AG04450 (cell line): ENCODE data around the gene BCAS1. TPM values are rescaled to one million over a fixed set of nuclear protein-coding genes. Genes with fewer than 3 reads are reported as not detected.

ENCODE experiments used
- CTCF ChIA-PET: fragments of 300-600, 350-600 bp; formaldehyde crosslinking; extraction: SDS; loops from one replicate; lab custom pipeline; 2022; ENCODE audit warnings: antibody characterized with exemption, inconsistent platforms; lab: Charles Lee
- POLR2A ChIA-PET: fragments of 350-600 bp; formaldehyde crosslinking; extraction: SDS; loops from one replicate; lab custom pipeline; 2021; ENCODE audit warnings: antibody characterized with exemption, inconsistent platforms; lab: Yijun Ruan, JAX
- DNase-seq: peaks from one replicate; pipeline ENCODE4 v3.0.0-alpha.2; 2011; ENCODE audit warnings: low read depth, low spot score
- H3K27ac ChIP-seq: one replicate; pipeline ENCODE4 v1.5.1; 2012; ENCODE audit warnings: low read depth, low read length, control low read depth
- H3K27me3 ChIP-seq: one replicate; pipeline ENCODE4 v1.6.0; 2012; ENCODE audit warnings: low read length; ENCODE audit not compliant: control insufficient read depth, insufficient read depth
- H3K4me3 ChIP-seq: 2 replicates; pipeline ENCODE4 v1.5.1; 2011; ENCODE audit warnings: mild to moderate bottlenecking, low read depth, low read length, control low read depth
- H3K9me3 ChIP-seq: 2 replicates; pipeline ENCODE4 v1.5.1; 2012; ENCODE audit warnings: low read length; ENCODE audit not compliant: control insufficient read depth, insufficient read depth
- polyA plus RNA-seq: library from polyadenylated mRNA; depleted of rRNA; stranded (reverse); fragments of >200 nt; gene quantifications from 2 replicates; pipeline ENCODE4 v1.2.3, GENCODE V29; 2011
- TF ChIP-seq, protein P1 (sequence below): IDR thresholded peaks from 2 replicates; pipeline ENCODE4 v1.5.1; 2011; ENCODE audit warnings: low read depth, low read length, control low read depth, inconsistent platforms

The BCAS1 gene
- polyA plus RNA-seq, 1 experiment = not detected

GRCh38 chr20:54000262-54000661 lies 70.1 kb downstream of the BCAS1 start:
- POLR2A ChIA-PET = no interaction called here
- CTCF ChIA-PET = no interaction called here
- H3K27ac ChIP-seq = no peak overlapping the region

GRCh38 chr20:53999077-53999476 lies 71.3 kb downstream of the BCAS1 start:
- DNase-seq = no peak
- Histone ChIP-seq H3K27me3 (no peaks in the 10 kb centered on the region), H3K9me3 (no peaks in the 10 kb centered on the region), H3K4me3 (no peak overlapping the region), H3K27ac (no peak overlapping the region)
- ChIA-PET POLR2A (no interaction called here), CTCF (no interaction called here)
- TF ChIP-seq, protein P1, sequence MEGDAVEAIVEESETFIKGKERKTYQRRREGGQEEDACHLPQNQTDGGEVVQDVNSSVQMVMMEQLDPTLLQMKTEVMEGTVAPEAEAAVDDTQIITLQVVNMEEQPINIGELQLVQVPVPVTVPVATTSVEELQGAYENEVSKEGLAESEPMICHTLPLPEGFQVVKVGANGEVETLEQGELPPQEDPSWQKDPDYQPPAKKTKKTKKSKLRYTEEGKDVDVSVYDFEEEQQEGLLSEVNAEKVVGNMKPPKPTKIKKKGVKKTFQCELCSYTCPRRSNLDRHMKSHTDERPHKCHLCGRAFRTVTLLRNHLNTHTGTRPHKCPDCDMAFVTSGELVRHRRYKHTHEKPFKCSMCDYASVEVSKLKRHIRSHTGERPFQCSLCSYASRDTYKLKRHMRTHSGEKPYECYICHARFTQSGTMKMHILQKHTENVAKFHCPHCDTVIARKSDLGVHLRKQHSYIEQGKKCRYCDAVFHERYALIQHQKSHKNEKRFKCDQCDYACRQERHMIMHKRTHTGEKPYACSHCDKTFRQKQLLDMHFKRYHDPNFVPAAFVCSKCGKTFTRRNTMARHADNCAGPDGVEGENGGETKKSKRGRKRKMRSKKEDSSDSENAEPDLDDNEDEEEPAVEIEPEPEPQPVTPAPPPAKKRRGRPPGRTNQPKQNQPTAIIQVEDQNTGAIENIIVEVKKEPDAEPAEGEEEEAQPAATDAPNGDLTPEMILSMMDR = no peak

More at GRCh38 chr20:54000262-54000661, 70.1 kb downstream of the BCAS1 start:
- Histone ChIP-seq H3K27me3 (no peaks in the 10 kb centered on the region), H3K4me3 (no peak overlapping the region), H3K9me3 (no peaks in the 10 kb centered on the region)
- TF ChIP-seq, protein P1 = no peak
- no peak for DNase-seq

DNA sequence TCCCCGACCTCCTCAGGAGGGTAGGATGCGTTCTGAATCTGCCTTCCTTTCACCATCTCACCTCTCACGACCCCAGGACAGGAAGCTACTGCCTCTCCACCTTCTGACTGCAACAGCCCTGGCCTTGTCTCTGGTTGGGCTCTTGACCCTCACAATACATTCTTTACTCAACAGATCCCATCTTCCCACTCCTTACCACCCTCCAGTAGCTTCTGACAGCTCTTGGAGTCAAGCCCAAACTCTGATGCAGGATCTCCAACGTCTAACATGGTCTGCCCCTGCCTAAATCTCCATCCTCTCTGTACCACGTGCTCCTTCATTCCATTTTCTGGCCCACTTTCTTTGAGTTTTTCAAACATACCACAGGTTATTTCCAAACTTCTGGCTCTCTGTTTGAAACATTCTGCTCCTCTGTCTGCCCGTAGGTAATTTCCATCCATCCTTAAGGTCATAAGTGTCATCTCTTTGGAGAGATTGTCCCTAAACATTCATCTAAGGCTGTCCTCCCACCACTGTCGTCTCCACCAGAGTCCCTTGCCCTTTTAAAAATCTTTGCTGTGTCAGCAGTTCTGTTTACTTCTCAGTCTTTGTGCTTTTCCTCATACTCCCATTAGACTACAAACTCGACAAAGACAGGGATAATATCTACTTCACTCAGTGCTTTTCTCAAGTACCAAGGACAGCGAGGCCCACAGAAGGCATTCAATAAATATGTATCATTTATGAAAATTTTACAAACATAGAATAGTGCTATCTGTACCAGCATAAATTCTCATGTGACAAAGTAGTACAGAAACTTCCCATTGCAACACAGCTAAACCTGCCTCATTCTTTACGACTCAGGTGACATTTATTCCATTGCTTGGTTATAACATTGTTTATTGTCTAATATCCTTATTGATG lies 73.6 kb downstream of the BCAS1 start:
- no peak for DNase-seq
- POLR2A ChIA-PET = no interaction called here
- TF ChIP-seq, protein P1 = no peak
- Histone ChIP-seq H3K4me3 (no peak overlapping the region), H3K27me3 (no peaks in the 10 kb centered on the region), H3K27ac (no peak overlapping the region), H3K9me3 (no peaks in the 10 kb centered on the region)
- CTCF ChIA-PET = no interaction called here

- Histone ChIP-seq H3K27me3 (no peaks in the 10 kb centered on the region), H3K4me3 (no peak overlapping the region), H3K9me3 (no peaks in the 10 kb centered on the region), H3K27ac (no peak overlapping the region)
- CTCF ChIA-PET = no interaction called here
- POLR2A ChIA-PET = no interaction called here
- DNase-seq = no peak
- TF ChIP-seq, protein P1 = no peak
Measured at GRCh38 chr20:53995949-53996348, 74.4 kb downstream of the BCAS1 start.

DNA sequence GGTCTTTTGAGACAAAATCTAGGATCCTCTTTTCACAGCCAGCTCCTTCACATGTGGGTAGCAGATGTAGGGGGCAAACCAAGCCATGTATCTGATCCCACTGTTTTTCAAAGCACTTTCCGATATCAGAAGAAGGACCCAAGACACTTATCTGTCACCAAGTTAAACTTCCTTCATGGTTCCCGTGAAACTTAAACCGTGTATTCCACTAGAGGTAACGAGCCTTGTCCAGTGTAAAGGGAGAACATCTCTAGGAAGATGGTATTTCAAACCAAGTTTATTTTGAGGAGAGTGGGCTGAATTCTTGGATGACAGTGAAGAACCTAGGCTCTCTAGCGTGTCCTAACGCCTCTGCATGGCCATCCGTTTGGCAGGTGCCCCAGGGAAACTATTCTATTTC lies 76.3 kb downstream of the BCAS1 start:
- no peaks in the 10 kb centered on the region for H3K27me3 ChIP-seq
- H3K27ac ChIP-seq = no peak overlapping the region
- ChIA-PET POLR2A (no interaction called here), CTCF (no interaction called here)
- H3K4me3 ChIP-seq = no peak overlapping the region
- DNase-seq = no peak
- H3K9me3 ChIP-seq = no peaks in the 10 kb centered on the region
- TF ChIP-seq, protein P1 = no peak
